GM23248 (cell line): Measurements from ENCODE around the gene PIGT.

ENCODE experiments used
- EZH2 ChIP-seq: fragments of 200-600 bp; sonication (generic); IDR thresholded peaks from 2 replicates; pipeline ENCODE4 v1.6.1; 2018; ENCODE audit warnings: antibody characterized with exemption, mild to moderate bottlenecking; ENCODE audit not compliant: insufficient read depth, poor library complexity, severe bottlenecking
- EZH2phosphoT487 ChIP-seq: fragments of 200-600 bp; sonication (generic); IDR thresholded peaks from 2 replicates; pipeline ENCODE4 v1.6.1; 2018; ENCODE audit warnings: antibody characterized with exemption, moderate library complexity, mild to moderate bottlenecking, low read depth; ENCODE audit not compliant: insufficient read depth

GRCh38 chr20:45469336-45470261, 53.7 kb downstream of the PIGT start, which contains the start of gene WFDC2:
- no peak for TF ChIP-seq EZH2phosphoT487
- no peak for TF ChIP-seq EZH2
